ENCODE data around the gene MAP6D1.

The MAP6D1 gene

DNA sequence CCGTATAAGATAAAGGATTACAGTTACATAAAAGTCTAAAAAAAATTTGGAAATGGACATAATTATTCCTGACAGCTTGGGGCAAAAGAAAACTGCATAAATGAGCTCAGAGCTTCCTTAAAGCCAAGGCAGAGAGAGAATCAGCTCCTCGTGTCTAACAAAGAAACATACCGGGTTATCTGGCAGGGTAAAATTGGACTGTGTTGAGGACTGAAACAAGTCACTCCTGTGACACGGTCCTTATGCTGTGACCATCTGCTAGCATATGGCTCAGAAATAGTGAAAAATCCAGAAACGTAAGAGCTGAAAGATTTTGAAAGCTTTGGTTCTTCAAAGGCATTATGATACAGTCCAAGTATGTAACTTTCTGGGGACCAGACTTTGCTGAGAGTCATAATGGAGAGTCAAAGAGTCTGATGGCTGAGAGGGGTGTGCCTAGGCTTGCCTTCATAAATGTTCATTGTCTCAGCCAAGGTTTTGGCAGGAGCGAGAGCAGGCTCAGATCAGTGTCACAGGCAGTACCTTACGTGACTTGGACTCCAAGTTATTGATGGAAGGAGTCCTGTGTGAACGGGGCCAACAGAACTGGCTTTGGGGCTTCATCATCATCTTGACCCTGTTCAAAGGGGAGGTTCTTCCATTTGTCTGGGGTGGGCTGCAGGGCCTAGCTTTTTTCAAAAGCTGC lies 12.5 kb downstream of the MAP6D1 start (continued):
- TF ChIP-seq, protein P1, sequence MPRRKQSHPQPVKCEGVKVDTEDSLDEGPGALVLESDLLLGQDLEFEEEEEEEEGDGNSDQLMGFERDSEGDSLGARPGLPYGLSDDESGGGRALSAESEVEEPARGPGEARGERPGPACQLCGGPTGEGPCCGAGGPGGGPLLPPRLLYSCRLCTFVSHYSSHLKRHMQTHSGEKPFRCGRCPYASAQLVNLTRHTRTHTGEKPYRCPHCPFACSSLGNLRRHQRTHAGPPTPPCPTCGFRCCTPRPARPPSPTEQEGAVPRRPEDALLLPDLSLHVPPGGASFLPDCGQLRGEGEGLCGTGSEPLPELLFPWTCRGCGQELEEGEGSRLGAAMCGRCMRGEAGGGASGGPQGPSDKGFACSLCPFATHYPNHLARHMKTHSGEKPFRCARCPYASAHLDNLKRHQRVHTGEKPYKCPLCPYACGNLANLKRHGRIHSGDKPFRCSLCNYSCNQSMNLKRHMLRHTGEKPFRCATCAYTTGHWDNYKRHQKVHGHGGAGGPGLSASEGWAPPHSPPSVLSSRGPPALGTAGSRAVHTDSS (tag by site-specific recombination; IDR thresholded peaks at IDR 0.05): no peak
- TF ChIP-seq GLI4 (tag by site-specific recombination; IDR thresholded peaks at IDR 0.05) (no peak), SCRT1 (tag by site-specific recombination; IDR thresholded peaks at IDR 0.05; ENCODE audit: borderline replicate concordance) (no peak), GLIS2 (tag by site-specific recombination; IDR thresholded peaks at IDR 0.05) (no peak), ZNF155 (tag by site-specific recombination; IDR thresholded peaks at IDR 0.05) (no peak), ZNF791 (tag by site-specific recombination; IDR thresholded peaks at IDR 0.05) (no peak), ZNF350 (tag by site-specific recombination; IDR thresholded peaks at IDR 0.05) (no peak), KLF16 (tag by site-specific recombination; IDR thresholded peaks at IDR 0.05) (no peak), SP7 (tag by site-specific recombination; IDR thresholded peaks at IDR 0.05) (no peak), ZNF600 (tag by site-specific recombination; IDR thresholded peaks at IDR 0.05) (no peak)

DNA sequence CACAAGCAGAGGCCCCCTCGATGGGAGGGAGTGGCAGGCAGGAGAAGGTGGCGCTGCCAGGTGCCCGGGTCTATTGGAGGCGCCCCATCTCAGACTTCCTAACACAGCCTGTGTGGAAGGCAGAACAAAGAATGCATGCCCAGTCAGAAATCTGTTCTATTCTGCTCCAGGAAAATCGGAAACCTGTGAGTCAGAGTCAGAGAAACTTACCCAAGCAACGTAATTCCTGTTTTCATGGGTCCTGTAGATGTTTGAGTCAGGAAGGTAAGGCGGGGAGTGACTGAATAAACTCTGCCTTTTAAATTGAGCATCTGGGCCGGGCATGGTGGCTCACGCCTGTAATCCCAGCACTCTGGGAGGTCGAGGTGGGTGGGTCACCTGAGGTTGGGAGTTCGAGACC lies 13.7 kb downstream of the MAP6D1 start:
- Histone ChIP-seq H3K27ac (ENCODE audit: extremely low read depth, low read depth, low read length) (no peak overlapping the region), H3K9me3 (ENCODE audit: control insufficient read depth, insufficient read depth, low read depth, low read length) (no peaks in the 10 kb centered on the region), H3K36me3 (ENCODE audit: control insufficient read depth in 2 of 2, insufficient read depth in 1 of 2, low read length in 2 of 2) (peaks cover 0 to 82% of the 10 kb centered on the region in 2 experiments; a peak in 2 of 3 replicates), H3K4me1 (ENCODE audit: control insufficient read depth, insufficient read depth, low read length) (no peaks in the 10 kb centered on the region), H3K4me3 (ENCODE audit: low read depth, low read length) (no peak overlapping the region)
- ChIA-PET CTCF (no interaction called here), POLR2A (no interaction called here)
- TF ChIP-seq ZFP3 (tag by site-specific recombination; IDR thresholded peaks at IDR 0.05; ENCODE audit: low read depth) (no peak), ZNF2 (tag by site-specific recombination; IDR thresholded peaks at IDR 0.05) (no peak), ZBTB48 (tag by site-specific recombination; IDR thresholded peaks at IDR 0.05) (no peak)
- TF ChIP-seq, protein P2, sequence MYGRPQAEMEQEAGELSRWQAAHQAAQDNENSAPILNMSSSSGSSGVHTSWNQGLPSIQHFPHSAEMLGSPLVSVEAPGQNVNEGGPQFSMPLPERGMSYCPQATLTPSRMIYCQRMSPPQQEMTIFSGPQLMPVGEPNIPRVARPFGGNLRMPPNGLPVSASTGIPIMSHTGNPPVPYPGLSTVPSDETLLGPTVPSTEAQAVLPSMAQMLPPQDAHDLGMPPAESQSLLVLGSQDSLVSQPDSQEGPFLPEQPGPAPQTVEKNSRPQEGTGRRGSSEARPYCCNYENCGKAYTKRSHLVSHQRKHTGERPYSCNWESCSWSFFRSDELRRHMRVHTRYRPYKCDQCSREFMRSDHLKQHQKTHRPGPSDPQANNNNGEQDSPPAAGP (tag by site-specific recombination; IDR thresholded peaks at IDR 0.05): no peak
- TF ChIP-seq, protein P3, sequence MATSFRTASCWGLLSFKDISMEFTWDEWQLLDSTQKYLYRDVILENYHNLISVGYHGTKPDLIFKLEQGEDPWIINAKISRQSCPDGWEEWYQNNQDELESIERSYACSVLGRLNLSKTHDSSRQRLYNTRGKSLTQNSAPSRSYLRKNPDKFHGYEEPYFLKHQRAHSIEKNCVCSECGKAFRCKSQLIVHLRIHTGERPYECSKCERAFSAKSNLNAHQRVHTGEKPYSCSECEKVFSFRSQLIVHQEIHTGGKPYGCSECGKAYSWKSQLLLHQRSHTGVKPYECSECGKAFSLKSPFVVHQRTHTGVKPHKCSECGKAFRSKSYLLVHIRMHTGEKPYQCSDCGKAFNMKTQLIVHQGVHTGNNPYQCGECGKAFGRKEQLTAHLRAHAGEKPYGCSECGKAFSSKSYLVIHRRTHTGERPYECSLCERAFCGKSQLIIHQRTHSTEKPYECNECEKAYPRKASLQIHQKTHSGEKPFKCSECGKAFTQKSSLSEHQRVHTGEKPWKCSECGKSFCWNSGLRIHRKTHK (tag by site-specific recombination; IDR thresholded peaks at IDR 0.05): no peak

DNA sequence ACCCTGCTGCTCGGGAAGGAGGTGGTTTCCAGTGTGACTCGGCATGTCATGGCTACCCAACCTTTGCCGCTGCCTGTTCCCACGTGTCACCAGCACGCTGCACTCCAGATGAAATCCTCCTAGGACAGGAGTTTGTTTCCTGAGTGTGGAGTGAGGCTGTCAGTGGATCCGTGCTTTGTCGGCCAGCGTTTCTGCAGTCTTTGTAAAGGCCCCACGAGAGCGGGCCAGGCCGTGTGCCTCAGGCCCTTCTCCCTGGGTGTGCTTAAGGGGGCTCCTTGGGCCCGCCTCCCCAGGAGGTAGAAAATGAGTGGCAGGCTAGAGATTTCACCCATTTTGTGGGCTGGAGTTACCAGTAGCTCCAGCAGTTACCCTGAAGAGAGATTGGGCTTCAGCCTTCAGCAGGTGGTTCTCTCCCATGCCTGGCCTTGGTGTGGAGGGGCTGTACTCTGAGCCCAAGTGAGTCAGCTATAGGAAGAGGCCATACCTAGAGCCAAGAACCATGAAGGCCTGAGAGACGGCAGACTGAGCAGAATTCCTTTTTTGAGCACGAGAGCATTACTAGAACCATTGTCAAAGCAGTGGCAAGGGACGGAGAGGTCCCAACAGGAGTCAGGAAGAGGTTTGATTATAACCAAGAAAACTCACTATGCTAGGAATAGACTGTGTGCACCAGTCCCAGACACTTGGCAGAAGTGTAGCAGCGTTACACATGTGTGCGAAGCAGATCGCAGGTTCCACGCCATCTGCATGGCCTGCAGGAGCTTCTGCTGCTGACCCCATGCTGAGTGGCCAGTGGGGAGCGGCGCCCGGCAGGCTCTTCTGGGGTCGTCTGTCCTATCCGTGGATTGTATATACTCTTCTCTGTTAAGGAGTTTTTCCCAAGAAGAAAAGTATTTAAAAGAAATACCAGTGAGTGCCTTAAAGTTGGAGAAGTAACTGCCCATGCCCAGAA lies 14.5 kb downstream of the MAP6D1 start:
- CTCF ChIA-PET: no interaction called here
- POLR2A ChIA-PET: no interaction called here
- Histone ChIP-seq H3K27ac (ENCODE audit: extremely low read depth, low read depth, low read length) (no peak overlapping the region), H3K36me3 (ENCODE audit: control insufficient read depth in 2 of 2, insufficient read depth in 1 of 2, low read length in 2 of 2) (peaks cover 0 to 82% of the 10 kb centered on the region in 2 experiments; a peak in 2 of 3 replicates), H3K9me3 (ENCODE audit: control insufficient read depth, insufficient read depth, low read depth, low read length) (no peaks in the 10 kb centered on the region), H3K4me3 (ENCODE audit: low read depth, low read length) (no peak overlapping the region), H3K4me1 (ENCODE audit: control insufficient read depth, insufficient read depth, low read length) (no peaks in the 10 kb centered on the region)
- no peak for TF ChIP-seq KLF7 (tag by site-specific recombination; IDR thresholded peaks at IDR 0.05; ENCODE audit: borderline replicate concordance)
- TF ChIP-seq, protein P4, sequence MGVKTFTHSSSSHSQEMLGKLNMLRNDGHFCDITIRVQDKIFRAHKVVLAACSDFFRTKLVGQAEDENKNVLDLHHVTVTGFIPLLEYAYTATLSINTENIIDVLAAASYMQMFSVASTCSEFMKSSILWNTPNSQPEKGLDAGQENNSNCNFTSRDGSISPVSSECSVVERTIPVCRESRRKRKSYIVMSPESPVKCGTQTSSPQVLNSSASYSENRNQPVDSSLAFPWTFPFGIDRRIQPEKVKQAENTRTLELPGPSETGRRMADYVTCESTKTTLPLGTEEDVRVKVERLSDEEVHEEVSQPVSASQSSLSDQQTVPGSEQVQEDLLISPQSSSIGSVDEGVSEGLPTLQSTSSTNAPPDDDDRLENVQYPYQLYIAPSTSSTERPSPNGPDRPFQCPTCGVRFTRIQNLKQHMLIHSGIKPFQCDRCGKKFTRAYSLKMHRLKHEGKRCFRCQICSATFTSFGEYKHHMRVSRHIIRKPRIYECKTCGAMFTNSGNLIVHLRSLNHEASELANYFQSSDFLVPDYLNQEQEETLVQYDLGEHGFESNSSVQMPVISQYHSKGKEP (tag by site-specific recombination; IDR thresholded peaks at IDR 0.05): no peak
- no peak for TF ChIP-seq ZNF544 (tag by site-specific recombination; IDR thresholded peaks at IDR 0.05)
- TF ChIP-seq ZBTB17 (tag by site-specific recombination; IDR thresholded peaks at IDR 0.05): no peak
- no peak for TF ChIP-seq KLF16 (tag by site-specific recombination; IDR thresholded peaks at IDR 0.05)
- TF ChIP-seq PRDM1 (tag by site-specific recombination; IDR thresholded peaks at IDR 0.05): no peak
- TF ChIP-seq ZNF155 (tag by site-specific recombination; IDR thresholded peaks at IDR 0.05): no peak
- TF ChIP-seq, protein P5, sequence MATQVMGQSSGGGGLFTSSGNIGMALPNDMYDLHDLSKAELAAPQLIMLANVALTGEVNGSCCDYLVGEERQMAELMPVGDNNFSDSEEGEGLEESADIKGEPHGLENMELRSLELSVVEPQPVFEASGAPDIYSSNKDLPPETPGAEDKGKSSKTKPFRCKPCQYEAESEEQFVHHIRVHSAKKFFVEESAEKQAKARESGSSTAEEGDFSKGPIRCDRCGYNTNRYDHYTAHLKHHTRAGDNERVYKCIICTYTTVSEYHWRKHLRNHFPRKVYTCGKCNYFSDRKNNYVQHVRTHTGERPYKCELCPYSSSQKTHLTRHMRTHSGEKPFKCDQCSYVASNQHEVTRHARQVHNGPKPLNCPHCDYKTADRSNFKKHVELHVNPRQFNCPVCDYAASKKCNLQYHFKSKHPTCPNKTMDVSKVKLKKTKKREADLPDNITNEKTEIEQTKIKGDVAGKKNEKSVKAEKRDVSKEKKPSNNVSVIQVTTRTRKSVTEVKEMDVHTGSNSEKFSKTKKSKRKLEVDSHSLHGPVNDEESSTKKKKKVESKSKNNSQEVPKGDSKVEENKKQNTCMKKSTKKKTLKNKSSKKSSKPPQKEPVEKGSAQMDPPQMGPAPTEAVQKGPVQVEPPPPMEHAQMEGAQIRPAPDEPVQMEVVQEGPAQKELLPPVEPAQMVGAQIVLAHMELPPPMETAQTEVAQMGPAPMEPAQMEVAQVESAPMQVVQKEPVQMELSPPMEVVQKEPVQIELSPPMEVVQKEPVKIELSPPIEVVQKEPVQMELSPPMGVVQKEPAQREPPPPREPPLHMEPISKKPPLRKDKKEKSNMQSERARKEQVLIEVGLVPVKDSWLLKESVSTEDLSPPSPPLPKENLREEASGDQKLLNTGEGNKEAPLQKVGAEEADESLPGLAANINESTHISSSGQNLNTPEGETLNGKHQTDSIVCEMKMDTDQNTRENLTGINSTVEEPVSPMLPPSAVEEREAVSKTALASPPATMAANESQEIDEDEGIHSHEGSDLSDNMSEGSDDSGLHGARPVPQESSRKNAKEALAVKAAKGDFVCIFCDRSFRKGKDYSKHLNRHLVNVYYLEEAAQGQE (tag by site-specific recombination; IDR thresholded peaks at IDR 0.05): no peak
- no peak for TF ChIP-seq ZNF658 (tag by site-specific recombination; IDR thresholded peaks at IDR 0.05)

Measured in HEK293 (cell line).